Upper lobe of right lung (tissue), 1 donor: ENCODE data around the gene SFMBT1. TPM values are rescaled to one million over a fixed set of nuclear protein-coding genes. Genes with fewer than 3 reads are reported as not detected.

Source experiments
- ATAC-seq: fragments of 200-7000 bp; cut with Tn5 transposase; one replicate; pipeline ENCODE4 v1.9.1; 2020; ENCODE audit warnings: mild to moderate bottlenecking, moderate library complexity
- DNase-seq: peaks from one replicate; pipeline ENCODE4 v3.0.0-alpha.2; 2020
- H3K27ac ChIP-seq: fragments of 200-600 bp; one replicate; pipeline ENCODE4 v1.8.0; 2022
- H3K27me3 ChIP-seq: fragments of 200-600 bp; one replicate; pipeline ENCODE4 v1.8.0; 2022; ENCODE audit warnings: mild to moderate bottlenecking
- H3K36me3 ChIP-seq: fragments of 200-600 bp; one replicate; pipeline ENCODE4 v1.8.0; 2022
- H3K4me1 ChIP-seq: fragments of 200-600 bp; one replicate; pipeline ENCODE4 v1.8.0; 2022
- H3K4me3 ChIP-seq: fragments of 200-600 bp; one replicate; pipeline ENCODE4 v1.8.0; 2022; ENCODE audit warnings: mild to moderate bottlenecking
- H3K9me3 ChIP-seq: fragments of 200-600 bp; one replicate; pipeline ENCODE4 v1.8.0; 2022
- intact Hi-C: fragments of 100-400 bp; cut with DNase I; formaldehyde crosslinking; loops from one replicate; pipeline ENCODE4 v1.11.0; 2022
- total RNA-seq: library from RNA; stranded (reverse); fragmentation: NEBNext Ultra II Directional; extraction: Animal tissue kit (Norgen Biotek cat#: 25700); gene quantifications from one replicate; pipeline ENCODE4 v1.2.1, GENCODE V29; 2021
- TF ChIP-seq, protein P1 (sequence below): fragments of 200-600 bp; IDR thresholded peaks from one replicate; pipeline ENCODE4 v1.8.0; 2022; ENCODE audit warnings: antibody characterized with exemption
- donor health status: DM: no; HTN: yes; CAD: no; lungs with severe emphysema.

Gene SFMBT1
- total RNA-seq, 1 donor from 2014 or later = 17.2 TPM

DNA sequence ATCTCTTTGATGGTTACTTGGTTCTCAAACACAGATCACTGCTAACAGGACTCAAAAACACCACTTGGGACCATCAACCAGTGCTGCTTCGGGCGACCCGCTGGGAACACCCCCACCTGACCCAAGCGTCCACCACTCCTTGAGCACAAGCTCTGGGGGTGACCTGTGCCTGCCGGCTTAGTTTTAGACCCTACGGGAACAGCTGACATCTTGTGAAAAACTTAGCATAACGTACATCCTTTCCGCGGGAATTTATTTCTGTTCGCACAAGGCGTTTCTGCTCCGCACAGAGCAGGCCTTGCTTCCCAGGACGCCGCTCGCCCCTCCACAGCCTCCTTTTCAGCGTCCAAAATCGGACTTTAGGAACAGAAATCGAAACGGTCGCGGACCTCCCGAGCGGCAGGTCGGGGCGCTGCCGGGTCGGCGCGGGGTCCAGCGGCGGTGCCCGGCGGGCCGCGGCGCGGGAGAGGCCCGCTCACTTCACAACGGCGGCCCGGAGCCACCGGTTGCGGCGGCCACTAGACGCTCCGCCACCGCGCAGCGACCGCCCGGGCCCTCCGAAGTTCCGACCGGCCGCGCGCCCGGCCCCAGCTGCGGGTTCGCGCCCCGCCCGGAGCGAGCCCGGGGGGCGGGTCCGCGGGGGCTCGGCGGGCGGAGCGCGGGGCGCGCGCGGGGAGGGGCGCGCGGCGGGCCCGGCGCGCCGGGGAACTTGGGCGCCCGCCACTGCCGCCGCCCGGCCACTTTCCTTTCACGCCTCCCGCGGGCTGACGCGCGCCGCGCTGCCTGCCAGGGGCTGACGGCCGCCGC, 959 bp downstream of the SFMBT1 start:
- TF ChIP-seq, protein P1, sequence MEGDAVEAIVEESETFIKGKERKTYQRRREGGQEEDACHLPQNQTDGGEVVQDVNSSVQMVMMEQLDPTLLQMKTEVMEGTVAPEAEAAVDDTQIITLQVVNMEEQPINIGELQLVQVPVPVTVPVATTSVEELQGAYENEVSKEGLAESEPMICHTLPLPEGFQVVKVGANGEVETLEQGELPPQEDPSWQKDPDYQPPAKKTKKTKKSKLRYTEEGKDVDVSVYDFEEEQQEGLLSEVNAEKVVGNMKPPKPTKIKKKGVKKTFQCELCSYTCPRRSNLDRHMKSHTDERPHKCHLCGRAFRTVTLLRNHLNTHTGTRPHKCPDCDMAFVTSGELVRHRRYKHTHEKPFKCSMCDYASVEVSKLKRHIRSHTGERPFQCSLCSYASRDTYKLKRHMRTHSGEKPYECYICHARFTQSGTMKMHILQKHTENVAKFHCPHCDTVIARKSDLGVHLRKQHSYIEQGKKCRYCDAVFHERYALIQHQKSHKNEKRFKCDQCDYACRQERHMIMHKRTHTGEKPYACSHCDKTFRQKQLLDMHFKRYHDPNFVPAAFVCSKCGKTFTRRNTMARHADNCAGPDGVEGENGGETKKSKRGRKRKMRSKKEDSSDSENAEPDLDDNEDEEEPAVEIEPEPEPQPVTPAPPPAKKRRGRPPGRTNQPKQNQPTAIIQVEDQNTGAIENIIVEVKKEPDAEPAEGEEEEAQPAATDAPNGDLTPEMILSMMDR = no peak
- Histone ChIP-seq H3K36me3 (no peaks in the 10 kb centered on the region), H3K27me3 (no peaks in the 10 kb centered on the region), H3K4me1 (peaks cover 9% of the 10 kb centered on the region), H3K4me3 (peak overlapping the region; percentile 66), H3K27ac (peak overlapping the region; percentile 86), H3K9me3 (no peaks in the 10 kb centered on the region)
- ATAC-seq = peak; percentile 74
- intact Hi-C loops = no loop called here
- peak; percentile 83 for DNase-seq

DNA sequence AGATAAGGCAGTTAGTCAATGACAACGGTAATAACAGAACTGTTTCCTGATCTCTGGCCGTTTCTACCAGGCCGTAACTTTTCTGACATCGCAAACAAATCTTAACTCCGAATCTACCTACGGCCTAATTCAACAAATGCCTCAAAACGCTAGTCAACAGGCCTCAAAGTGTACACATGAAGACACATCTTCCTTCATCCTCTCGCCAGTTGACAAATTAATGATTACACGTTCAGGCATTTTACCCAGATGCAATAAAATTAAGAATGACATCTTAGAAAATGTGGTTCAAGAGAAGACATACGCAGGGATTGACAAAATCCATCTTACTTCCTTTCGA, 1.5 kb downstream of the SFMBT1 start:
- H3K4me3 ChIP-seq = peak overlapping the region; percentile 66
- no peaks in the 10 kb centered on the region for H3K36me3 ChIP-seq
- H3K27me3 ChIP-seq = no peaks in the 10 kb centered on the region
- peaks cover 9% of the 10 kb centered on the region for H3K4me1 ChIP-seq
- no peak for DNase-seq
- intact Hi-C loops = no loop called here
- H3K9me3 ChIP-seq = no peaks in the 10 kb centered on the region
- peak overlapping the region; percentile 86 for H3K27ac ChIP-seq
- ATAC-seq = no peak
- TF ChIP-seq, protein P1 = no peak

DNA sequence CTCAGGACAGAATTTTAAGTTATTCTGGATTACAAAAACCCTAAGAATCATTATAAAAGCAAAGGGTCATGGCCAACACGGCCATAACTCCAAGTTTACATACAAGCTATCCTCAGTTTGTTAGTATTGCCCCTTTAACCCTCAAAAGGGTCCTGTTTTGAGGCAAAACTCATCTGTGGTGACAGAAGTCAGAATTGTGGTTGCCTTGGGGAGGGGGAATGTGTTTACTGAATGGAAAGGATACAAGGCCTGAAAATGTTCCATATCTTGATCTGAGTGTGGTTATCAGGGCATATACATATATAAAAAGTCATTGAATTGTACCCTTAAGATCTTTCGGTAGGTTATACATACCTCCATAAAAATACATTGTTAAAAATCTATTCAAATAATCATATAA, 2.1 kb downstream of the SFMBT1 start:
- ATAC-seq (no peak), DNase-seq (no peak)
- no peaks in the 10 kb centered on the region for H3K27me3 ChIP-seq
- H3K4me3 ChIP-seq = no peak overlapping the region
- intact Hi-C loops = no loop called here
- TF ChIP-seq, protein P1 = no peak
- H3K27ac ChIP-seq = no peak overlapping the region
- H3K36me3 ChIP-seq = no peaks in the 10 kb centered on the region
- peaks cover 9% of the 10 kb centered on the region for H3K4me1 ChIP-seq
- H3K9me3 ChIP-seq = no peaks in the 10 kb centered on the region

DNA sequence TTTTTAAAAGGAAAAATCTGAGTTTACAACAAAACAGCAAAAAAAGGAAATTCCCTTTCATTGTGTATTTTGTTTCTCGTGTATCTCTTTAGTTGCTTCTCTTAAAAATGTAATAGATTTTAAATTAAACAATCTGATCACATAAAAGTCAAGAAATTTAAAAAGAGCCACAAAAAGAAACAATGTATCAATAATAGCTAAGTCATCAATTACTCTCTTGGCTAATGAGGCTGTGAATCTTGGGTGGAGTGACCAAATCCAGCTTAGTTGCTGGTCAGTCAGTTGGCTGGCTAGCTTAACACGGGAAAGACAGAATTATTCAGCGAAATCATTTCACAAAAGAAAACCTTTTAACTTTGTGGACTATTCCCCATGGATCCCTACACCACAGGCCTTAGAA, 3.2 kb downstream of the SFMBT1 start:
- Histone ChIP-seq H3K27me3 (no peaks in the 10 kb centered on the region), H3K27ac (no peak overlapping the region), H3K9me3 (no peaks in the 10 kb centered on the region), H3K4me1 (peaks cover 9% of the 10 kb centered on the region), H3K4me3 (no peak overlapping the region), H3K36me3 (no peaks in the 10 kb centered on the region)
- TF ChIP-seq, protein P1 = no peak
- intact Hi-C loops = no loop called here
- DNase-seq (no peak), ATAC-seq (no peak)

DNA sequence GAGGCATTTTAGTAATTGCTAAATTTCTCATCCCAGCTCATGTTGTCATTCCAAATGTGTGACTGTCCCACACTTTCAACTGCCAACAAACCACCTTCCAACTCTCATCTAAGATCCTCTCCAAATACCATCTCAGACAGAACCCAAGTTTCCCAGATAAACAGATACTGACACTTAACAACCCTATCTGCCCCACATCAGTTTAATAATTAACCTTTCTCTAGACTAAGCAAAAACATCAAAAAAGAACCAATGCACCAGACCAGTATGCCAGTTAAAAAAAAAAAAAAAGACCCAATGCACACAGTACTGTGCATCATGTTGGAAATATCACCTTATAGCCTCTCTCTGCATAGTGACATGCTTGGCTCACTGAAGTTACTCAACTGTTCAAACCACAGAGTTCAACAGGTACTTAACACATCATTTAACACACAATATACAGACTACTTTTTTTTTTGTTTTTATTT, 5.5 kb downstream of the SFMBT1 start:
- DNase-seq (no peak), ATAC-seq (peak; percentile 14)
- H3K27ac ChIP-seq = no peak overlapping the region
- TF ChIP-seq, protein P1 = no peak
- H3K4me3 ChIP-seq = no peak overlapping the region
- no peaks in the 10 kb centered on the region for H3K36me3 ChIP-seq
- H3K27me3 ChIP-seq = no peaks in the 10 kb centered on the region
- H3K4me1 ChIP-seq = peaks cover 14% of the 10 kb centered on the region
- intact Hi-C loops = no loop called here
- H3K9me3 ChIP-seq = no peaks in the 10 kb centered on the region
